GM21825 (cell line): ENCODE measurements around the gene MPDZ.
"Not testable (repeated sequence)": the region's sequence is repeated elsewhere in the genome, so short reads cannot be mapped to it uniquely, and the experiment has no call there.

Experiments
- ATAC-seq: cut with Tn5 transposase; IDR thresholded peaks from one replicate; pipeline ENCODE4 v1.9.1; 2021; ENCODE audit warnings: mild to moderate bottlenecking, moderate library complexity; ENCODE audit not compliant: unreplicated experiment

Gene MPDZ

DNA sequence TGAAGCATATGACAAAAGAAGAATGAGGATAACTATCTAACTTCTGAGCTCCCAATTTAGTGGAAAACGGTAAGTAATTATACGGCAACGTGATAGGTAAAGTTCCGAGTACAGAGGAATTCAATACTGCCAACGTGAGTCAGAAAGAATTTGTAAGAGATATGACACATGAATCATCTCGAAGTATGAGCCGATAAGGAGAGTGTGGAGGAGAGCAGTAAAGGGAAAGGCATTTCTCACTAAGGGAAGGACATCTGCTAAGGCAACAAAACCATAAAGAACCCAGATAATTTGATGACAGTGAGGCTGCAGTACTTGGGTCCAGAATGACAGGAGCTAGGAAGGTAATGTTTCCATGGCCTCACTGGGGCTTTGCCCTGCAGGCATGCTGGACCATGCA lies 11.0 kb downstream of the MPDZ start:
- no peak for ATAC-seq

DNA sequence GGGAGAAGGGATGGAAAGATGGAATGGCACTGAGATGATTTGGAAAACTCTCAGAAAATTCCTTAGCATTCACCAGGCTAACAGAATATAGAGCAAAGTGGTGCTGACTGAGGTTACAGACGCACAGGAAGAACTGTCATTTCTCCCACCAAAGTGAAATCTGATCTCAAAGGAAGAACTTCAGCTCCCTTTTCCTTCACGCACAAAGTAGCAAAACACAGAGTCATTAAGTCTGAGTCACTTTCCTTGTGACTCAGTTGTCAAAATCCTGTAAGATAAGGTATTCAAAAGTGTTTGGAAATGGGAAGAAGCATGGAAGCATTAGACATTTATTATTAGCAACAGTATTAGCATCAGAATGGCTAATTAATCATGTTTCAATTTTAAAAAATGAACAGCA lies 11.7 kb downstream of the MPDZ start:
- ATAC-seq: no peak

DNA sequence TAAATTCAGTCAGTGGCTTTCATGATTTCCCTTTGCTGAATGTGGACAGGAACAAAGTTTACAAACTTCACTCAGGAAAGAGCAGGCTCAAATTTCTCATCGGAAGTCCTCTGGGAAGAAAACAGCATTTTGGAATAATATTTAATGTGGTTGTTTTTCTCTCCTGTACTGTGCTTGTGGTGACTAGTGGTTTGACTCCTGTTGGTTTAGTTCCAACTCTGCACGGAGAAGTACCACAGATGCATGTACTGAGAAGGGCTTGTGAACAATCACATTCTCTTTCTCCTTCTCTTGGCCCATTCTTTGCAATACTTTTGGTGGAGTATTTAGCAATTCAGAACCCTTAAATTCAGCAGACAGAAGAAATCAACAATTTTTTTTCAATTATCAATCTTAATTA lies 13.3 kb downstream of the MPDZ start:
- ATAC-seq: no peak

DNA sequence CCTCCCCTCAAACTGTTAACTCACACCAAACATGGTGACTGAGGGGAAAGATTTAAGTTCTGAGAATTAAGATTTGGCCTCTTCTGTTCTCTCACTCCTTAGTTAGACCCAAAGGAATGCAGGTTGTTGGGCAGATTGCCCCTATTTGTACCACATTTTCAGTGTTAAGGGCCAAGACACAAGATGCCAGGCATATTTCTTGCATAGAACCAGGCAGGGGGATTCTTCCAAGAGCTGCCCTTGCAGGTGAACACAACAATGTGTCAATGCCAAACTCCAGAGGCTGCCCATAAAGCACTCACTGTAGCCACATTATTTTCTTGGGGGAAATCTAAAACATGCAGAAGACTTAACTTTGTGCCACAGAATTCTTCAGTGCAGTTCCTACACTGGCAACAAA lies 14.7 kb downstream of the MPDZ start:
- ATAC-seq: no peak

DNA sequence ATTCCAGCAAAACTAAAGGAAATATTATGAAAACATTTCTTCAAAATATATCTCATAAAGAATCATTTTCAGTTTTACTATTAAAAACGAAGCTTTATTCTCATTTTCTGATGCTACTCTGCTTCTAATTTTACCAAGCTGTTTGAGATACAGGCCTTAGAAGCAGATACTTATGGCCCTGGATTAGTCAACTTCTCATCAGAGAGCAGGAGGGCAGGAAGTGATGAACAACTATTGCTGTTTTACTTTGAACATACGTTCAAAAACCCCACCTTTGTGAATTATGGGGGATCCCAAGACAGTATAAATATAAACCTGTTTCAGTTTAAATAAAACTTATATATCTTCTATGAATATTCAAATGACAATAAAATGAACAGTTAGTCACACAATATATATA lies 16.0 kb downstream of the MPDZ start:
- no peak for ATAC-seq

DNA sequence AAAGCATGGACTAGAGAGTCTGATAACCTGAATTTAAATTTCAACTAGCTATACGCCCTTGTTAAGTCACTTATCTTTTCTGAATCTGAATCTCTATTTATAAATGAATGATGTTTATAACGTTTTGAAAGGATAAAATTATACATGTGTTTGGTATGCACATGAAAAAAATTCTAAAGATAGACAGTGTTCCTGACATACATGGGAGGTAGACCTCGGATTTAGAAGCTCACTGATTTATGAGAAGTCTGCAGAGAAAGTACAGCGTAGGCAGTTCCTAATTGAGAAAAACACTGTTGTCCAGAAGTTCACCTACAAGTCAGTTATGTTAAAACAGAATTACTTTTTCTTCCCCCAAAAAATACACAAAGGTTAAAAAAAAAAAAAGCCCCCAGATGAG lies 26.6 kb downstream of the MPDZ start:
- no peak for ATAC-seq

DNA sequence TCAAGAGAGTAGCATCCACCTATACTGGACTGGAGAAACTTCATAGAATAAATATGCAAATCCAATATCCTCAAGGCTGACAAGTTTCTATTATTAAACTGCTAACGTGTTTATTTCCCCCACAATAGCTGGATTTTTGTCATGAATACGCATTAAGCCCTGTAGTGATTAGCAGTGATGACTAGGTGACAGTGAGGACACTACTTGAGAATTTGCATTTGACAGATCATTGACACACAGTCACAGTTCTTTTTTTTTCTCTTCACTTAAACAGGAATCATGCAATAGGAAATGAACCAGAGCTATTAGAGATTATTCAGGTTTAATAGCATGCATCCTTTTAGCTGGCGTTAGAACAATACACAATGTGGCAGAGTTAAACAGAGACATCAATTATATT lies 35.3 kb downstream of the MPDZ start:
- no peak for ATAC-seq

DNA sequence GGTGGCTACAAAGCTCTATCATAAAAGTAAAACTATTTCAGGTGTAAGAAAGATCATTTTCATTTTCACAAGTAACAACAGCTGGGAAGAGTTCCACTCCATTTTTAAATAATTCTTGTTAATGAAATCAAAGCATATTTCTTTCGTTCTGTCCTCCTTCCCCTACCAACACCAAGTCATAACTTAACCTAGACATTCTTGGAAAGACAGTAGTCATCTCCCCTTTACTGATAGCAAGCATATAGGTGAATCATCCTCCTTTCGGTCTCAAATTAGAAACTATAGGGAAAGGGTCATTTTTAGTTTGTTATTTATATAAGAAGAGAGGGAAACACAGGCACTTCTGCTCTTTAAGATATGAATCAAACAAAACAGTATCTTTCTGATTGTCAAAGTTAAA lies 38.2 kb downstream of the MPDZ start:
- no peak for ATAC-seq

DNA sequence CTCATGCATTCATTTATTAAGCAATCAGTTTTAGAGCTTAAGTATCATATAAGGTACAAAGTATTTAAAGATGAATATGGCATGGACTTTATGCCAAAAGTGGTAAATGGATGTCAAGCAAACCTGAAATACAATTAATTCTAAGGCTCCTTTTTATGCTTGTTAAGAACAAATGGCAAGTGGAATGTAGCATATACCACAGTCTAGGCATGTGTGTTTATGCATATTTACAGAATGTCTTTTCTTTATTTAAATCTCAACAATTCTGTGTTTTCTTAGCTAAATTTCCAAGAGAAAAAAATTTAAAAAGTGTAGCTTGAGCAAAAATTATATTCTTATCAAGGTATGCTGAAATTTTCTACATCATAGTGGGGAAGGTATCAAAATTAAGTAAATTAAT lies 39.8 kb downstream of the MPDZ start:
- no peak for ATAC-seq

DNA sequence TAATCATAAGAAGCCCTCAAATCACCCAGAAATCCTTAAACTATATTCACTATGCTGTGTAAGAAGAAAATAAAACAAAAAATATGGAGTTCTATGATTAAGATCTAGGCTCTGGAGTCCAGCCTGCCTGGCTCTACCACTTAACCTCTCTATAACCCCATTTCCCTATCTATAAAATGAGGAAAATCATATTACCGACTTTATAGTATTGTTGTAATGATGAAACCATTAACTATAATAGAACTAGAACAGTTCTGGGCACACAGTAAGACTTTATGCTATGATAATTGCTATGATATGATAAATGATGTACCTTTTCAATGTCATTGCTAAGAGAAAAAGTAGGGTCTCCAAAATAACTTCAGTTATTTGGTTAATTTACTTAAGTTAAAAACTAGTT lies 40.3 kb downstream of the MPDZ start:
- ATAC-seq: no peak

DNA sequence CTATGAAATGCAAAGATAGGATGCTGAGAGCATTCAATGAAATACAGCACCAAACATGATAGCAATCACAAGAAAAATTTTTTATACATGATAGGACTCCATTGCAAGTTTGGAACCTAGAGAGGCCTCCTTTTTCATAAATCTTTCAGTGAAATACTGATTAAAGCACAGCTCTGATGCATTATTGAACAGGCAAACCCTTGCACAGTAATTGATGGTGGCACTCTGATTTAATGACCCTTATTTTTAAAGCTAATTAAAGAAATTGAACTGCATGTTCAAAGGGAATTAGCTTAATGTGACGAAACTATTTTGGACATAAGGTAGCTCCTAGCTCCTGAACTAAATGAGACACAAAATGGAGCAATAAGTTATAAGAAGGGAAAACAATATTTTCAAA lies 44.6 kb downstream of the MPDZ start:
- no peak for ATAC-seq

DNA sequence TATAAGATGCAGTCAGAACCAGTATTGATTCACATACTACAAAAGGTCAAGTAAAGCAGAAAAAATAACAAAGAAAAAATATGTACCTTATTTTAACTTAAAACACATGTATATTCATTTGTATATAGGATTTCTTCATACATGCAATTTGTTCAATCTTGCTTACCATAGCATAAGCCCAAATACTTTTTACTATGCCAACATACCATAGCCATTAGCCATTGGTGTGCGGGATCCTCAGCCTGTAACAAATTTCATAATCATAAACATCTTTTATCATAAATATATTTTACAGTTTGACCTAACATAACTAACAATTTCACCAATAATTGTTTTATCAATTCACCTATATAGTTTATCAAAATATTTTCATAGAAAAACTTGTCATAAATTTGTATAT lies 51.1 kb downstream of the MPDZ start:
- no peak for ATAC-seq

DNA sequence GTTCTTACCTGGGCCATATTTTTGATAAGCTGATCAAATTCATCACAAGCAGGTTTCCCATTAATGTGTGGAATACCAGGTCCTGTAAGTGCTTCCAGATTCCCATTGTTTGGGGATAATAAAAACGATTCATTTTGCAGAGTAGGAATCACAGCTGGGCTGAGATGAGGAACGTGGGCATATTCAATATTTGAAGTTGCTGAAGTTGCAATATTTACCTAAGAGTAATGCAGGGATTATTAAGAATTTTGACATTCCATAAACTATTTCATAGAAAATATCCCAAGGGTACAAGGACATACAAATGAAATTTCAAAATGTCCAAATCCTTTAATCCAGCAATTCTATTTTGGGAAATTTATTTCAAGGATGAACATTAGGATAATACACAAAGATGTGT lies 55.1 kb downstream of the MPDZ start:
- ATAC-seq: no peak

DNA sequence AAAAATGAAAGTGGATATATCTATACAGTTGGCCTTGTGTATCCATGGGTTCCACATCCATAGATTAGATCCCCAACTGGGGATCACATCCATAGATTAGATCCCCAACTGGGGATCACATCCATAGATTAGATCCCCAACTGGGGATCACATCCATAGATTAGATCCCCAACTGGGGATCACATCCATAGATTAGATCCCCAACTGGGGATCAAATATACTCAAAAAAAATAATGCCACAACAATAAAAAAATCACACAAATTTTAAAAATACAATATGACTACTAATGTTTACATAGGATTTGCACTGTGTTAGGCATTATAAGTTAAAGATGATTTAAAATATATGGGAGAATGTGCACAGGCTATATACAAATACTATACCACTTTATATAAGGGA lies 56.8 kb downstream of the MPDZ start:
- not testable (repeated sequence) for ATAC-seq

DNA sequence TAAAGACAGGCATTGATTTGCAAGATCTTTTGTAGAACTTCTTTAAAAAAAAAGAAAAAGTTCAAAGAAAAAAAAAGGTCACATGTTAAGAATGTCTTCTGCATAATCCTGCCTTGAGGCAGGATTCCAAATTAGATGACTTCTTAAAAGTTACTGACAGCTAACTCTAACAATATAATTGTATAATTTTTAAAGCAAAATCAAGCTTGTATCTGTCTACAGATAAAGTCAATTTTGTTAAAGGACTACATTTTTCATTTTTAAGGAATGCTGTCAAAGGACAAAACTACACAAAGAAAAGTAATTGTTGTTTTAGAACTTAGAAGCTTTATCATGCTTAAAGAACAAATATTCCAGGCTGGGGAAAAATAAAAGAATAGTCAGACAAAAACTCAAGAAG lies 57.8 kb downstream of the MPDZ start:
- ATAC-seq: no peak

DNA sequence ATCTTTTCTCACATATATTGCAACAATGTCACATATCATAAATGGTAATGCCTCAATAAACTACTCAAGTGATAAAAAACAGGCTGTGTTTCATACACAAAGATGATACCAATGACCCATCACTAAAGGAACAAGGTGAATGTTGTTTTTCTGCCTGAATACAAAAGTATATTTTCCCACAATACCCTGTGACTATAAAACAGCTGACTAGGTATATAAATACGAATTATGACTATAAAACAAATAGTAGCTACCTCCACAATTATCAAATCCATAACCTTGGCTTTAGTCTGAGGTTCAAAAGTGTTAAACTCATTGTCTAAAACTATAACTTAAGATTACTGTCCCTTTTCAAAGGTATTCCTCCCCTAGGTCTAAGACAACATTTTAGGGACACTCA lies 58.7 kb downstream of the MPDZ start:
- no peak for ATAC-seq

DNA sequence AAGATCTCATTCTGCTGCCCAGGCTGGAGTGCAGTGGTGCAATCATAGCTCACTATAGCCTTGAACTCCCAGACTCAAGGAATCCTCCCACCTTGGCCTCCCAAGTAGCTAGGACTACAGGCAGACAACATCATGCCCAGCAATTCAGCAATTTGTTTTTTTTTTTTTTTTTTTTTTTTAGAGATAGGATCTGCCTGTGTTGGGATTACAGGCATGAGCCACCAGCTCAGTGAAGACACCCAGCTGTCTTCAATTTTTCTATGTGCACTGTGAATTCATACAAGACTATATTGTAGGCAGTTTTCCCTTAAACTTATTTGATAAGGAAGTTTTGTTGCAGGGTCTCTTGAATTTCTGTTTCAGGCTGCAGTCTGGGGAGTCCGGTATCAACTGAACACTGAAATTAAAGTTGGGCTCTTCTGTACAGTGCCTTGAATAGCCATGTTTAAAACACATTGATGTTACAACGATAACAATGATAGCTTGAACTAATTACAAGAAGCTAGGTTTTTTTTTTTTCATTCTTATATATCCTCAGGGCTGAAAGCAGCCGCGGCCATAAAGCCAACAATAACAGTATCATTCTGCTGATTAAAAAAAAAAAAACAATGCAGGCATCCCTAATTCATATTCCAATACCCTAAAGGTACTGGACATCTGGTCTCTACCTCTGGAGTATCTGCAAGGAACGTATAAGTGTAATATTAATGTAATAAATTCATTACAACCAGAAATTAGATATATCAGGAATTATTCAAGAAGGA lies 63.5 kb downstream of the MPDZ start:
- ATAC-seq: no peak

DNA sequence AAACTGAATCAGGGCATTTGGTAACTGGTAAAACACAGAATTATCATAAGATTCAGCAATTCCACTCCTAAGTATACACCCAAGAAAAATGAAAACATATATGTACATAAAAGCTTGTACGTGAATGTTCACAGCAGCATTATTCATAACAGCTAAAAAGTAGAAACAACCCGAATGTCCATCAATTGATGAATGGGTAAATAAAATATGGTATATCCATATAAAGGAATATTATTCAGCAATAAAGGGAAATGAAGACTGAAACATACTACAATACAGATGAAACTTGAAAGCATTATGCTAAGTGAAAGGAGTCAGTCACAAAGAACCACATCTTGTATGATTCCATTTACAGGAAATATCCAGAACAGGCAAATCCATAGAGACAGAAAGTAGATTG lies 65.5 kb downstream of the MPDZ start:
- ATAC-seq: no peak

DNA sequence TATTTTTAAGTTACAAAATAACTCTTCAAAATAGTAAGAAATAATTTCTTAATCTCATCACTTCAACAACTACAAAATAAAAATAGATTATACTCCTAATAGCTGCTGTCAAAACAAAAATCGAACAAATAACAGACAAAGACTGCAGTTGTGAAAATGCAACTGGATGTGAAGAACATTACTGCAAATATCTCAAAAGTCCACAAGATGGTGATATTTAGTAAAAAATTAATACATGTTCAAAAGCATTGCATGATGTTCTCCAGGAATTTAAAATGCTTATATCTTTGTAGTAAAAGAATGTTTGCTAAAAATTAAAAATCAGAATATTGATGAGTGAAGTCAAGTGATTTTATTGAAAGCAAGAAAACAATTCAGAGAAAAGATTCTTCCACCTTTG lies 66.2 kb downstream of the MPDZ start:
- ATAC-seq: no peak

DNA sequence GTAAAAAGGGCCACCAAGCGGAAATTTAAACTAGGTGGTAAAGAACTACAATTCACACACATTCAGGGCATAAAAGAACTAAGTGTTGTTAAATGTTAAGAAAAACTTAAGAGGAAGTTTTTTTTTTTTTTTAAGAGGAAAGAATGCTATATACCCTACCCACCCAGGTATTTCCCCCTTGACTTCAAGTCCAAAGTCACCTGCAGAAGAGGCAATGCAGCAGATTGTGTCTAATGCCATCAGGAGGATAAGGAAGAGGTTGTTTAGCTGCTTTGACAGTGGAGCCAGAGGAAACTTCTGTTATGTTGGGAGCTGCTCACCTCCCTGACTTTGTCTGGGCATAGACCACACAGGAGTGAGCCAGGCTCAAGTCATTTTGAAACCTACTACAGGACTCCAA lies 69.2 kb downstream of the MPDZ start:
- ATAC-seq: no peak

DNA sequence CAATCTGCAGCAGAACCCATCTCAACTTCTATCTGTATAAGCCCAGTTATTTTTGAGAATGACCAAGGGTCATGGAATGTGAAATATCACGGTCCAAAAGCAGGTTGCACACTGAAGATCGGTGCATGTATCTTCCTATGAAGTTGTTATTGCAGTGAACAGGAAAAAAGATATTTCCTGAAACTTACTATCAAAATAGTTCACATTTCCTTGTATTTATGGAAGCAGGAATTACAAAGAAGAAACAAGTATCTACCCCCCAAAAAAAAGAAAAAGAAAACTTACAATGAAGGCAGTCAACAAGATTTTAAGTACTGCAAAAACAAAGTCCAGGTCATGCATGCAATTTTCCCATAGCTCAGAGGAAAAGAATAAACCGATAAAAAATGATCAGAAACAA lies 70.0 kb downstream of the MPDZ start:
- no peak for ATAC-seq

DNA sequence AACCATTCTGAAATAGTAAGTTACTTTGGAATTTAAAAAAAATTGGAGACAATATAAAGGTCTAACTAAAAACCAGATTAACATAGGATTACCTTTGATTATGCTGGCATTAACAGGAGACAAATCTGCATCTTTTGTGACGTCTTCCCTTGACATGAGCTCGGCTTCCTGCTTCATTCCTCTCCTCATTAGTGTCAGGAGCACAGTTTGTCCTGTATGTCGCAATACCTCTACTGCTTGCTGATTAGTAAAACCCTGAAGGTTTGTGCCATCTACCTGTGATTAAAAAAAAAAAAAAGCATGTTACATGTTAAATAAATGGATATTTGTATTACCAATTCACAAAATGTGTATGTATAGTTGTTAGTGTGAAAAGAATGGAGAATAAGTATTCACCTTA lies 73.7 kb downstream of the MPDZ start:
- ATAC-seq: no peak

DNA sequence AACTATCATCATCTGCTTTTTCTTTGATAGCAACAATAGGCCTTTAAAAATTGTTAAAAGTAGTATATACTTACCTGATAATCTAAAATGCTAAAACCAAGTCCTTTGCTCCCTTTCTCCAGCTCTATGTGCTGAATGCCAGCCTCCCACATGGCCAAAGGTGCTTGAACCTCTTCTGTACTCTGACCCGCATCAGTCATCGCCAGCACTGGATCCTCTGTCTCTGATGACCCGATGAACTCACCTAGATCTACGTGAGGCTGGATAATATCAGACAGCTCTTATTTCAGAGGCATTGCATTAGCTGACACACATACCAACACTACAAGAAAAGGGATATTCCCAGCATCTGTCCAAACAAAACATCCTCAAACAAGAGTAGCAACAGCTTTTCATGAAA lies 89.5 kb downstream of the MPDZ start:
- no peak for ATAC-seq
